ENCODE measurements around the gene PTPRD.
"Not testable (repeated sequence)": the region's sequence is repeated elsewhere in the genome, so short reads cannot be mapped to it uniquely, and the experiment has no call there.

The PTPRD gene

DNA sequence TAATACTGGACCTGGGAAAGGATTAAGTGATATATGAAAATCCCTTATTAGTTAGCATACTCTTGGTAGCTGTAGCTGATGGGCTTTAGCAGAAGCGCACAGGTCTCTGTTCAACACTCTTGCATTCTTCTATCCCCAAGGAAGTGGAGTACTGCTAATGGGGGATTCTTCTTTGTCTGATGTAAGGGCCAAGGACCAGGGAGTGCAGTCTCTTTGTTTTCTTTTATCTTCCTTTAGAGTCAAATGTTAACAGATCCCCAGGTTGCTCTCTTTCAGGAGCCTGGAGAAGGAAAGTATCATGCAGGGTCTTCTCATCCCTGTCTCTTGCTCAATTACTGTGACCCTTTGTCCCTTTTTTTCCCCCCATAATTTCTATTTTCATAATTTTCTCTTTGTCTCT, 1666.3 kb downstream of the PTPRD start:
- no peak for DNase-seq

DNA sequence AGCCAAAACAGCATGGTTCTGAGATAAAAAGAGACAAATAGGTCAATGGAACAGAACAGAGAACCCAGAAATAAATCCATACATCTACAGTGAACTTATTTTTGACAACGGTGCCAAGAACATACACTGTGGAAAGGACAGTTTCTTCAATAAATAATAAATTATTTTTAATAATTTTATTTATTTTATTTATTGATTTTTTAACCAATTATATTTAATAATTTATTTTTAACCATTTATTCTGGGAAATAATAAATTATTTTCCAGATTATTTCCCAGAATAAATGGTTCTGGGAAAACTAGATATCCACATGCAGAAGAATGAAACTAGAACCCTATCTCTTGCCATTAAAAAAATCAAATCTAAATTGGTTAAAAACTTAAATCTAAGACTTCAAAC, 1669.4 kb downstream of the PTPRD start:
- no peak for DNase-seq

DNA sequence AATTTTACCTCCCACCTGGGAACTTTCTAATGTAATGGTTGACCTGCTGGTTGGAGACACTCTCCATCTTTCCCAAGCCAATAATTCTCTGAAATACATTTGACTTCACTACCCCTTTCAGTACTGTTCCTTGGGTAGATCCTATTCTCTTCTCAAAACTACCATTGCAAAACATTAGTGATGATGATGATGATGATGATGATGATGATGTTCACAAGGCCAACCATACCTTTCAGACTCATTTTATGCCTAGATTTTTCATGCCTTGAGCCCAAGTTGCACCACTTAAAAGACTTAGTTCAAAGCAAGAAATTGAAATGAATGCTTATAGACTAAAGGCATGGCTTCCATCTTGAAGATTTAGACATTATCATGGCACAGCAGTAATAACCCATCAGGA, 1672.2 kb downstream of the PTPRD start:
- DNase-seq = no peak

- DNase-seq = no peak
These were observed 1686.3 kb downstream of the PTPRD start for GRCh38 chr9:8926461-8926860.

GRCh38 chr9:8924562-8924961, 1688.2 kb downstream of the PTPRD start:
- DNase-seq = no peak

DNA sequence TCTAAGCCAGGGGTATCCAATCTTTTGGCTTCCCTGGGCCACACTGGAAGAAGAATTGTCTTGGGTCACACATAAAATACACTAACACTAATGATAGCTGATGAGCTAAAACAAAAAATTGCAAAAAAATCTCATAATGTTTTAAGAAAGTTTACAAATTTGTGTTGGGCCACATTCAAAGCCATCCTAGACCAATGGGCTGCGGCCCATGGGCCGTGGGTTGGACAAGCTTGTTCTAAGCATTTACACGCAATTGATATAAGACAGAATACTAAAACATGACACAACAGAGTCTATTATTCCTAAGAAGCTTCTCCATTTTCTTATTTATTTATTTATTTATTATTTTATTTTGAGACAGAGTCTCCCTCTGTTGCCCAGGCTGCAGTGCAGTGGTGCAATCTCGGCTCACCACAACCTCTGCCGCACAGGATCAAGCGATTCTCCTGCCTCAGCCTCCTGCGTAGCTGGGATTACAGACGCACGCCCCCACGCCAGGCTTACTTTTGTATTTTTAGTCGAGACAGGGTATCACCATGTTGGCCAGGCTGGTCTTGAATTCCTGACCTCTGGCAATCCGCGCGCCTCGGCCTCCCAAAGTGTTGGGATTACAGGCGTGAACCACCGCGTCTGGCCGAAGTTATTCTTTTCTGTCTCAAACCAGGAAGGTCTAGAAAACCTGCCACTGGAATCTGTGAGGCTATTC, 1692.2 kb downstream of the PTPRD start:
- DNase-seq = not testable (repeated sequence)

GRCh38 chr9:8917956-8918739, 1694.7 kb downstream of the PTPRD start:
- no peak for DNase-seq

DNA sequence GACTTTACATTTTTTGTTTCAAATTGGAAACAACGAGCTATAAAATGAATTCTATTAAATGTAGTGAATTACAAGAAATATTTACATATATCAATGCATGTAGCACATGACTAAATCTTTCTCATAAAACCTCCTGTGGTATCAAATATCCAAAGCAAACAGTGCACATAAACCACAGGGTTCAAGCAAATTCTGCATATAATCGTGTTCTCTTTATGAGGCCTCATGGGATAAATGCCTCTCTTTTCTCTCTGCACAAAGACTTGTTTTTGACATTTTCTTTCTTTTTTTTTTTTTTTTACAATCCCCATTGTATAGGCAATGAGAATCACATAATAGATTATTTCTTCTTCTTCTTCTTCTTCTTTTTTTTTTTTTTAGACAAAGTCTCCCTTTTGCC, 1696.0 kb downstream of the PTPRD start:
- no peak for DNase-seq

DNA sequence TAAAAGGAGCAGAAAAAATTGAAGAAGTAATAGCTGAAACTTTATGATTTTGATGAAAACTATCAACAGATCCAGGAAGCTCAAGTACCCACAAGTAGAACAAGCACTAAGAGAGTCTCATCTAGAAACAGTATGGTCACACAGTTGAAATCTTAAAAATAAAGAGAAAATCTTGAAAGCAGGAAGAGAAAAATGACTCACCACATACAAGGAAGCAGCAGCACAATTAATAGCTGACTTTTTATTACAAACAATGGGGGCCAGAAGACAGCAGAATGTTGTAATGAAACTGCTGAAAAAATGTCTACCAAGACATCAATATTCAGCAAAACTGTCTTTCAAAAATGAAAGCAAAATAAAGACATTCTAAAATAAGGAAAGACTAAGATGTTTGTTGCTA, 1704.9 kb downstream of the PTPRD start:
- no peak for DNase-seq

DNA sequence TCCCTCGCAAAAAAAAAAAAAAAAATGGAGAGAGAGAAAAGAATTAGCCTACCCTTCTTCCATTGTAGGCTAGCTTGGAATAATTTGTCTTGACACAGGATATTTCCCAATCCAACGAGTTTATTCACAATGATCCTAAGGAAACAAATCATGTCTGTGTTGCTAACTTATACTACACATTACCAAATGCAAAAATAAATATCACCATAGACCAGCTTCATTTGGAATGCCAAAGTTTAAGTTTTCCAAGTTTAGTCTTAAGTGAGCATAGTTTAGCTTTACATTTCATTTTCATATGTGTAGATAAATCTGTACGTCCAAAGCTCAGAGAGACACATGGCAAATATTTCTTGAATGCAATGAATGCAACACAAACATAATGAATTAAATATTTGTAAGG, 1707.1 kb downstream of the PTPRD start:
- no peak for DNase-seq

GRCh38 chr9:8904771-8905515, 1707.9 kb downstream of the PTPRD start:
- peak; percentile 33 for DNase-seq

DNA sequence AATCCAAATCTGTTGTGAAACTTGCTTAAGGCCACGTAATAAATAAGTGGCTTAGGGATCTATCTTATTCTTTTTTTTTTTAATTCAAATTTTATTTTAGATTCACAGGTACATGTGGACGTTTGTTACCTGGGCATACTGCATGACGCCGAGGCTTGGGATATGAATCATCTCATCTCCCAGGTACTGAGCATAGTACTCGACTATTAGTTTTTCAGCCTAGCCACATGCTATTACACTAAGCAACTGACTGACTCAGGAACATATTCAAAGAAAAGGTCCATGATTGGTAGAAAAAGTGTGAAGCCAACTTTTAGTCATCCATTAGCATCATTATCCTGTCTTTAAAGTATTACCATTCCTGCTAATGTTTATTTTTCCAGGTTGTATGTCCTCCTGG, 1709.7 kb downstream of the PTPRD start:
- DNase-seq = no peak

- no peak for DNase-seq
These were observed 1711.7 kb downstream of the PTPRD start for GRCh38 chr9:8901146-8901545.

- no peak for DNase-seq
These were observed 1713.3 kb downstream of the PTPRD start for GRCh38 chr9:8899511-8899910.

DNA sequence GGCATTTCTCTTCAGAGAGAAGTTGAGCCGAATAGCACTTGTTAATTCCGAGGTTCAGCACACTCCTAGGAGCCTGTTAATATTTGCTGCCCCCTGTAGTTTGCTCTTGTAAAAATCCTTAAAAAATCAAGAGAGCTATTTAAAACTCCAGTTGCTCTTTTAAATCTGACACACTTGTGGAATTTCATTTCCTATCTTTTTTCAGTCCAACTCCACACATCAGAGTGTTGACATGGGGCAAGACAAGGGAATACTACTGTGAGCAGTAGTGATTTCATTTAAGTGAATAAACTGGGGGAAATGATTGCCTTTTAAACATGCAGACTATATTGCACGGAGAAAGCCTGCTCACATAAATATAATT, 1717.0 kb downstream of the PTPRD start:
- DNase-seq = peak; percentile 83

DNA sequence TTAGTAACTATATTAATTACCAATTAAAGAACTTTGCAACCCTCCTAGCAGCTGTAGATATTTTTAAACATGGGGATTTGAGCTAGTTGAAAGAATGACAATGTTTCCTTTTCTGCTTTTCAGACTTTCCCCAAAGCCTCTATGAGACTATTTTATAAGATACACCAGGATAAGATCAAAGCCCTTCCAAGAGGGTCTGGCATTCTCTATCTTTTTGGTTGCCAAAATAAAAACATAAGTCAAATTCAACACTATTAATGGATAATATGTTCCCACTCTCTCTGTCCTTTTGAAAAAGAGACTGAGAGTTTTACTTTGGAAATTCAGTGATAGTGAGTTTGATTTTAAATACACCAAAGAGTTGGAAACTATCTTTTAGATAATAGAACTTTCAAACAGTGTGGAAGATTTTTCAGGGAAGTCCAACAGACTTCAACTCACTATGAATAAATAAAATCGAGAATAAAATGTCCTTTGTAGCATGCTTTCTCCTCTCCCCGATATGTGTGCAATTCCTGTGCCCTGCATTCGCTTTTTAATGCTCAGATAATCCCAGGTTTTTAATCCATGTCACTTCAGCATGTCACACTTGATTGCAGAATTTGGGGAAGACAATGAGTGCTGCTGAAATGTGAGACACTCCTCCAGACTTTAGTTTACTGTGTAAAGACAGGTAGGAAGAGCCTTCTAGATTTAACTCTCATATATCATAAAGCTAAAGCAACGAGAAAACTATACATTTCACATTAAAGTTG, 1717.5 kb downstream of the PTPRD start:
- DNase-seq = no peak

DNA sequence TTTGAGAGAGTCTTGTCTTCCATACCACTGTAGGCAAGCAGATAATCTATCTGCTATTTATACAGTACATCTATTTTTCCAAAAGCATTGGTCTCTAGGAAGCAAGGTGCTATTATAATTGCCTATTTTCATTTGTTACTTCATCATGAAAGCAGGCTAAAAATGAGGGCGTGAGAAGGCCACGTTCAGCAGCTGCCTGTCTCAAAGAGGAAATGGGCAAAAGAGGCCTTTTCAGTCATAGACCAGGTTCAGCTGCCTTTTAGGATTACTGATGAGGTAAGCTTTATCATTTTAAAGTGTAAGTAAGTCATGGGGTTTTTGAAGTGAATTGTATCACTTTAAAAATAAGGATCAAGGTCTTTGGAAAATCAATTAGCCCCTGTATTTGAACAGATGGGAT, 1722.1 kb downstream of the PTPRD start:
- no peak for DNase-seq

- DNase-seq = no peak
These were observed 1723.7 kb downstream of the PTPRD start for GRCh38 chr9:8889100-8889499.

DNA sequence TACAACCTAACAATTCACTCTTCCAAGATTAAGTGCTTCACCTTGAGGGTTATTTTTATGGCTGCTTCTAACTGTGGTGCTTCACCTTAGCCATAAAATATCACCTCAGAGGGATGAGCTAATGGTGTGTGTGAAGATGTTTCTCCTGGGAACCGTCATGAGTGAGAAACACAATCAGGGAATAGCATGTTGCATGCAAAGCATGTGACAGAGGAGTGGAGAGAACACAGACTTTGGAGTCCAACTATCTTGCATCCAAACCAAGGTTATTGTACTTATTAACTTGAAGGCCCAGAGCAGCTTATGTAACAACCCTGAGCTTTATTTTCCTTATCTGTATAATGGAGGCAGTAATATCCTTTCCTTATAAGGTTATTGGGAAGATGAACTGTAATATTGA, 1724.2 kb downstream of the PTPRD start:
- no peak for DNase-seq

DNA sequence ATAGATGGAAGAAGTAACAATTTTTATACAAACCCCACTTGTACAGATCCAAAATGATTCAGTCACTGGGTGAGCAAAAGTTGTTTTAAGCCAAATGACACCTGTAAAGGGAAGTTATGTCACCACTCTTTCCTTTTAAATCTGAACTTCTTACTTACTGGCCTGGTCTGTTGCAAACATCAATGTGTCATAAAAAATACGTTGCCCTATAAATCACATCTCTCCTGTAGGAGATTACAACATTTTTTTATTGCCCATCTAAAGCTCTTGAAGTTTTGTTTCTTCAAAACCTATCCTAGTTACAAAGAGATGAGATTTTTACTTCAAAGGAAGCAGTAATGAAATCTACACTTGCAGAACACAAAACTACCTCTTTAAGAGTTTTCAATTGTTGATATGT, 1725.4 kb downstream of the PTPRD start:
- DNase-seq = no peak

DNA sequence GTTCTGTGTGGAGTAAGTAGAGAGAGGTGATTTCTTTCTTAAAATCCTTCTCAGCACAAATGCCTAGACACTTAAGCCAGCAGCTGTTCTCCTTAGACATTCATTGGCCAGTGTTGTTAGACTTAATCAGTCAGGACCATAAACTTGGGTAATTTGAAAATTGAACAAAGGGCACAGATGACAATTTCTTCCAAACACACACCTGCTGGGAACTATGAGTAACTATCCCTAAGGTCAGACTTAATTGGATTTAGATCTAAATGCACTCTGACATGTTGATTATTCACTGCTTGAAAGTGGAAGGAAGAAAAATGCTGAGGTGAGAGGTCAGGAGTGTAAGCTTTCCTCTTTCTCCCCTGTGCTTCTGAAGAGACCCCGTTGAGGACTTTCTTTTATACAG, 1729.5 kb downstream of the PTPRD start:
- DNase-seq = peak; percentile 75

DNA sequence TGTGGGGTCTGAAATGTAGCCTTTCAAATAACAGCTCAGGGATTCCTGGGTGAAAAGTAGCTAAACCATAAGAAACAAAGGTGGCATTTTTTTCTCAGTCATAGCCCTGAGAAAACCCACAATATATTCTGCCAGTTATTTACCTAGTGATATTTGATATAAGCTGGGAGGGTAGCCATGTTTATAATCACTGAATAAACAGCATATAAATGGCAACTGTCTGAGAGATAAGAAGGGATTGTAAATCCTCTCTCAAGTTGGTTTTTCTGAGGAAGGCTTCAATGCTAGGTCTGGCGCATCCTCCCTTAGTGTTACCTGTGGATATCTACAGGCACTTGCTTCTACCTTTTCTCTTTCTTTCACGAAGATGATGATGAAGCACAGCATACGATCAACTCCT, 1732.7 kb downstream of the PTPRD start:
- DNase-seq = no peak

DNA sequence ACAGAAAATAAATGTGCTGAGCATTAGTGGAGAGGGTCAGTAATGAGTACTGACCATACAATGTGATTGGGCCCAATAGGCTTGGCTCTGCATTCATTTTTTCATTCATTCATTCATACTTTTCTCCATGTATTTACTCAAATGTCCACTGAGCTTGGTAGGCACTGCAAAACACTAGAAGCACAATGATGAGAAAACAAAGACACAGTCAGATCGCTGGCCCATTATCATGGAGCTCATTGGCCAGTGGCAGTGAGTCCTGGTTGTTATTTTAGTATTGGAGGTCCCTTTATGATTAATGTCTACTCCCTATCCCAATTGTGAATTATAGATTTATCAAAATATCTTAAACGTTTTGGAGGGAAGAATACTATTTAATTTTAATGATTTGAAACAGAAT, 1733.5 kb downstream of the PTPRD start:
- DNase-seq = no peak

Data from eye (tissue), 1 donor.